HG03039 (cell line): ENCODE results near the gene SLC8A1.

Source experiments
- ATAC-seq: cut with Tn5 transposase; IDR thresholded peaks from one replicate; pipeline ENCODE4 v1.9.1; 2021; ENCODE audit warnings: mild to moderate bottlenecking, moderate library complexity; ENCODE audit not compliant: unreplicated experiment

SLC8A1 gene

DNA sequence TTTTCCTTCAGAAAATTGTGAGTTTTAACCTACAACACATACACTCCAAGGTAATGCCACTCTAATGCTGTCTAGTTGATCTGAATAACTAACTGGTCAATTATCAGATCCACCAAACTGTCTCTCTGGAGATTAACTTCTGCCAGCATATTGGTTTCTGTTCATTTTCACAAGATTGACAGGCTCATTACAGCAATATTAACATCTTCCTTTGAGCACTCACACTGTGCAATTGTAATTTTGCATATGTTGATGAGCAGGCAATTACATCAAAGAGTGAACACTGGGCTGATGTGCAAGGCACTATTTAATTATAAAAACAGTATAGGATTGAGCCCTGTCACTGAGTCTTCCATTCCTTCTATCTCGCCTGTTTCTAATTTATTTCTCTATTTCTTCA lies 197.3 kb downstream of the SLC8A1 start:
- ATAC-seq = no peak

DNA sequence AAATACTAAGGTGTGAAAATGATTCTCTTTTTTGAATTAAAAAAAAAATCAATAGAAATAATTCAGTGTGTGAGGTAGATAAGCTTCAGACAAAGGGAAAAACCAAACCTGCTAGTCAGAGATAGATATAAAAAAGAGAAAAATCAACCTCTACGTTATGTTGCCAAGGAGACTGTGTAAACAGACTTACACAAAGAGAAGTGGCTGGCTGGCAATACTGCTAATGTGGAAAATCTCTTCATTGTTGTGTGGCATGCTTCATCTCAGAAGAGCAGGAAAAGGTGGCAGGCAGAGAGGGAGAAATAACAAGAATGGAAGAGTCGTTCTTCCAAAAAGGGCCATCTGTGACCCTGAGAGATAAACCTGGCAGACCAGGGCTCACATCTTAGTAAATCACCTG lies 200.8 kb downstream of the SLC8A1 start:
- ATAC-seq = no peak

- no peak for ATAC-seq
Observed at GRCh38 chr2:40249577-40249976, 202.3 kb downstream of the SLC8A1 start.

DNA sequence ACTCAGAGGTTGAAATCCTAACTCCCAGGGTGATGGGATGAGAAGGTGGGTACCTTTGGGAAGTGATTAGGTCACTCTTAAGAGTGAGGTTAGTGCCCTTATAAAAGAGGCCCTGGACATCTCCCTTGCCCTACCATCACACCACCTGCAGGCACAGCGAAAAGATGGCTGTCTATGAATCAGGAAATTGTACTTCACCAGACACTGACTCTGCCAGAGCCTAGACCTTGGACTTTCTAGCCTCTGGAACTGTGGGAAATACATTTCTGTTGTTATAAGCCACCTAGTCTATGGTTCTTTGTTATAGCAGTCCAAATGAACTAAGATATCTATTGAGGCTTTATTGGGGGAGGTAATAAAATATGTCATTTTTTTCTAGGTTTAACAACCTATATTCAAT lies 203.6 kb downstream of the SLC8A1 start:
- no peak for ATAC-seq

GRCh38 chr2:40244675-40245074 lies 207.2 kb downstream of the SLC8A1 start:
- ATAC-seq = no peak

GRCh38 chr2:40244251-40244650 lies 207.6 kb downstream of the SLC8A1 start:
- ATAC-seq = no peak

- ATAC-seq = no peak
Observed at GRCh38 chr2:40243581-40244187, 208.2 kb downstream of the SLC8A1 start.

- no peak for ATAC-seq
Observed at GRCh38 chr2:40242315-40242714, 209.6 kb downstream of the SLC8A1 start.

GRCh38 chr2:40240070-40240469 lies 211.8 kb downstream of the SLC8A1 start:
- no peak for ATAC-seq

- no peak for ATAC-seq
Observed at GRCh38 chr2:40230707-40231432, 221.0 kb downstream of the SLC8A1 start.

DNA sequence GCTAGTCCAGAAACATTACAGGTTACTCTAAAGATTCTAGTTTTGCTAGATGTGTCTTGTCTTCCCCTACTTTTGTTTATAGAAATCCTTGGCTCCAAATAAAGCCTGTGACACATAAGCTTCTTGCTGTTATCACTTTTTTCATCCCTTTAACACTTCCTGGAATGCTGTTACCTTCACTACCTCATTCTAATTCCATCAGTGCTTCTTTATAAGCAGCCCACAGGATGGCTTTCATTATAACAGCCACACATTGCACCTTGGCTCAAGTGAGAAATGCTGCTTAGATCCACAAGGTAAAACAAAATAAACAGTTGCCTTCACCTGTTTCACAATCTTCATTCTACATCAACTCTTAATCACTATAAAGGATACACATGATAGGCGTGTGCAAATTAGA lies 221.7 kb downstream of the SLC8A1 start:
- no peak for ATAC-seq

- ATAC-seq = no peak
Observed at GRCh38 chr2:40228310-40228709, 223.6 kb downstream of the SLC8A1 start.

GRCh38 chr2:40227210-40227609 lies 224.7 kb downstream of the SLC8A1 start:
- ATAC-seq = no peak

- ATAC-seq = no peak
Observed at GRCh38 chr2:40226637-40227036, 225.3 kb downstream of the SLC8A1 start.

- ATAC-seq = no peak
Observed at GRCh38 chr2:40225670-40226210, 226.2 kb downstream of the SLC8A1 start.

- no peak for ATAC-seq
Observed at GRCh38 chr2:40224318-40224717, 227.6 kb downstream of the SLC8A1 start.

DNA sequence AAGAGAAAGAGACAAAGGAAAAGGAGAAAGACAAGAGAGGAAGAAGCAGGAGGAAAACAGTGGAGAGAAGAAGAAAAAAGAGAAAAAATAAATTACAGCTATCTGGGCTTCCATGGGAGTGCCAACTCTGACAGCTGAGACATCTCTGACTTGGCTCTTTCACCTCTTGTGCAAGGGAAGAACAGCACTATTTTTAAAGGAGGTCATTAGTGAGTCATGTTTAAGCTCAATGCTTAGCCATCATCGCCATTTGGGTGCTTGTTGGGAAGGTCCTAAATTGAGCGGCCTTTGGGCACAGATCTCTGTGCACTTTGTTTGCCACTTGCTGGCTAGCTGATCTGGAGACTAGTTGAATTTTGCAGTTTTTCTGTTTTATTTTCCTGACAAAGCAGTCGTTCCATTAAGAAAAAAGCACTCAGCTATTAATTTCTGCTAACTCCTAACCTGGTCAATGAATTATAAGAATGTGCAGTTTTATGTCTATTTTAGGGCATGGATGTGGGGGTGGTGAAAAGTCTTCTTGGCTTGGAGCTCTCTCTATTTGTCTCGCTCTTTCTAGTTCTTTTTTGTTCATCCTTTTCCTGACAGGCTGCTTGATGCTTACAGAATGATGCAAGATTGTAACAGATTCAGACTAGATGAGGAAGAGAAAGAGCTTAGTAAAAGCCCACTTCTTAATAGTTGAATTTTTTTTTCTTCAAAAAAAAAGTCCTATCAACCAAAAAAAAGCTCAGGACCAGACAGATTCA lies 231.5 kb downstream of the SLC8A1 start:
- no peak for ATAC-seq

- ATAC-seq = no peak
Observed at GRCh38 chr2:40219141-40219540, 232.7 kb downstream of the SLC8A1 start.

DNA sequence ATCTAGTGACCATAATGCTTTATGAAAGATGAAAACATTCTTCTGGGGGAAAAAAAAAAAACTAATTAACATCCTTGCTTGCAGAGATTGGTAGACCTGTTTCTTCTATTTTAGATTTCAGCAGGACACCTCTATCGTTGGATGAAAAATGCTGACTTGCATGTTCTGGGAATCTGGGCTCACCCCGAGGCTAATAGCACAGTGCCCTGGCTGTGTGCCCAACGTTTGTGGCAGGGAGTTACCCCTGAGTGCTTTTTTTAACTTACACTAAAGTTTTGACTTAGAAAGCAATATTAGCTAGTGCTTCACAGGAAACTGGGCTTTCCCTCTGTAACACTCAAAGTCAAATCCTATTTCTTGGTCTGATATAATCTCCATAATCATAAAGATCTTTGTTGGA lies 233.2 kb downstream of the SLC8A1 start:
- no peak for ATAC-seq

GRCh38 chr2:40213619-40214018 lies 238.3 kb downstream of the SLC8A1 start:
- ATAC-seq = no peak

DNA sequence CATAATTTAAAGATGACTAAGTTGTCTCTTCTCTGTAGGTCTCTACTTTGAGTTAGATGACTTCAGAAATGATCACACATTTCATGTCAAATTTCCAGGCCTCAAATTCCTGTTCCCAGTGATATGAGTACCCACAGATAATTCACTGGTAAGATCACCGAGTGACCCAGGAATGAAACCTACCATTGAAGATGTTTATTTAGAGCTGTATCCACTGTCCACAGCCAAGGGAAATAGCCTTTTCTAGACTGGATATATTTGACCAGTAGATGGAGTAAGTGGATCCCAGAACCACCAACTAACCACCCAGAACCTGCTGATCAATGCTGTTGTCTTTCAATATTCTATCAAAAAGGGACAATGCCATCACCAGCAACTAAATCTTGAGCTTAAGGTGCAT lies 238.8 kb downstream of the SLC8A1 start:
- no peak for ATAC-seq

GRCh38 chr2:40210968-40211353 lies 240.9 kb downstream of the SLC8A1 start:
- no peak for ATAC-seq
